K562 (cell line): ENCODE measurements around the gene FOXL3. TPM values are rescaled to one million over a fixed set of nuclear protein-coding genes. Genes with fewer than 3 reads are reported as not detected.

ENCODE experiments used
- ATAC-seq: fragments of 200-7000 bp; cut with Tn5 transposase; 3 replicates; pipeline ENCODE4 v1.9.1; 2020; ENCODE audit warnings: moderate library complexity
- BruUV-seq: library from RNA; stranded (reverse); fragments of 400-500 nt; replicated peaks from 2 replicates; lab custom pipeline; 2021; lab: Mats Ljungman, UMichigan
- CTCF ChIA-PET: fragments of 300-600 bp; formaldehyde crosslinking; extraction: SDS; loops from one replicate; lab custom pipeline; 2021; ENCODE audit warnings: low intra/inter-chr PET ratio; lab: Yijun Ruan, JAX
- POLR2A ChIA-PET: fragments of 300-600, 350-650 bp; sonication (Branson Sonifier 250); formaldehyde crosslinking; extraction: SDS; loops from one replicate; lab custom pipeline; 2021; ENCODE audit warnings: antibody characterized with exemption, inconsistent platforms; lab: Yijun Ruan, JAX
- DNase-seq, 4 experiments: peaks; one replicate each; pipeline versions ENCODE4 v3.0.0 to v3.0.0-alpha.2; 2011 to 2018; ENCODE audit warnings: low spot score in 3 of 4, mixed read lengths in 3 of 4; ENCODE audit errors: extremely low read depth in 1 of 4
- FAIRE-seq: peaks from 2 replicates; lab custom pipeline; 2011; peaks lifted over from hg19 to GRCh38; lab: Jason Lieb, UNC
- H2AFZ ChIP-seq: 2 replicates; pipeline ENCODE4 v1.6.0; 2011; ENCODE audit warnings: low read depth, low read length, control low read depth, inconsistent platforms
- H3K27ac ChIP-seq: fragments of 200-600 bp; 3 replicates; pipeline ENCODE4 v1.8.0; 2011; ENCODE audit warnings: low read depth, mild to moderate bottlenecking, control low read depth, inconsistent platforms, low read length, moderate library complexity, mixed read lengths; ENCODE audit errors: extremely low read depth
- H3K27me3 ChIP-seq, 2 experiments: fragments of 300-600 bp in 1 of 2; 2 replicates in 1 of 2; 3 replicates in 1 of 2; pipeline versions ENCODE4 v1.6.0 to v1.8.0; 2011; ENCODE audit warnings: inconsistent platforms in 2 of 2, low read length in 2 of 2, mild to moderate bottlenecking in 1 of 2, mixed read lengths in 1 of 2, moderate library complexity in 1 of 2; ENCODE audit not compliant: control insufficient read depth in 2 of 2, insufficient read depth in 2 of 2
- H3K36me3 ChIP-seq: fragments of 300-600 bp; 3 replicates; pipeline ENCODE4 v1.8.0; 2011; ENCODE audit warnings: mild to moderate bottlenecking, low read length, inconsistent platforms; ENCODE audit not compliant: control insufficient read depth, insufficient read depth
- H3K4me1 ChIP-seq, 2 experiments: fragments of 200-600 bp in 1 of 2; replicated peaks in 1 of 2; 2 replicates in 1 of 2; 3 replicates in 1 of 2; pipeline versions ENCODE4 v1.5.1 to v1.8.0; 2011; ENCODE audit warnings: inconsistent platforms in 2 of 2, low read length in 2 of 2, mild to moderate bottlenecking in 1 of 2, mixed read lengths in 1 of 2, moderate library complexity in 1 of 2; ENCODE audit not compliant: control insufficient read depth in 2 of 2, insufficient read depth in 2 of 2
- H3K4me2 ChIP-seq: 2 replicates; pipeline ENCODE4 v1.6.1; 2011; ENCODE audit warnings: low read length, control low read depth, inconsistent platforms, mixed read lengths; ENCODE audit not compliant: insufficient read depth
- H3K4me3 ChIP-seq: fragments of 200-600 bp; sonication (generic), shearing (Covaris generic); 2 replicates; pipeline ENCODE4 v1.5.1; 2016; ENCODE audit warnings: control low read depth, inconsistent platforms
- H3K79me2 ChIP-seq: fragments of 200-600 bp; 3 replicates; pipeline ENCODE4 v1.8.0; 2011; ENCODE audit warnings: low read length, inconsistent platforms; ENCODE audit not compliant: control insufficient read depth, insufficient read depth
- H3K9ac ChIP-seq, 2 experiments: 2 replicates each; pipeline versions ENCODE4 v1.6.0 to v1.6.1; 2011; ENCODE audit warnings: low read depth in 2 of 2, low read length in 2 of 2, control low read depth in 1 of 2, inconsistent platforms in 1 of 2, mild to moderate bottlenecking in 1 of 2, mixed read lengths in 1 of 2; ENCODE audit not compliant: insufficient read depth in 1 of 2
- H3K9me1 ChIP-seq: one replicate; pipeline ENCODE4 v1.6.0; 2011; ENCODE audit warnings: inconsistent platforms, mild to moderate bottlenecking, low read length, moderate library complexity; ENCODE audit not compliant: control insufficient read depth, insufficient read depth
- H3K9me3 ChIP-seq: replicated peaks from 2 replicates; pipeline ENCODE4 v1.5.1; 2011; ENCODE audit warnings: low read depth, low read length, inconsistent platforms; ENCODE audit not compliant: control insufficient read depth, insufficient read depth
- H4K20me1 ChIP-seq: replicated peaks from 2 replicates; pipeline ENCODE4 v1.6.1; 2011; ENCODE audit warnings: low read length, inconsistent platforms, mixed read lengths; ENCODE audit not compliant: control insufficient read depth, insufficient read depth
- RFX1 ChIP-seq: fragments of 450-650 bp; IDR thresholded peaks from 2 replicates; pipeline ENCODE4 v1.6.1; 2016; ENCODE audit warnings: mild to moderate bottlenecking, moderate library complexity
- ZNF146 ChIP-seq: IDR thresholded peaks from one replicate; pipeline ENCODE4 v1.6.1; 2018; ENCODE audit warnings: missing compliant biosample characterization; ENCODE audit not compliant: unreplicated experiment
- WGBS: fragments of 100-300 bp; shearing (Covaris generic); methylation state at CpG from one replicate; pipeline ENCODE4 v1.1.6; 2016; ENCODE audit warnings: low coverage, mixed read lengths; ENCODE audit not compliant: insufficient coverage; ENCODE audit errors: missing lambda C conversion rate; 5-methylcytosine and 5-hydroxymethylcytosine counted together
- in situ Hi-C: fragments of 300-500 bp; cut with MboI; formaldehyde crosslinking; loops from 4 replicates; pipeline ENCODE4 v1.15.0; 2018; ENCODE audit warnings: inconsistent platforms, mixed read lengths
- intact Hi-C: fragments of 100-400 bp; cut with micrococcal nuclease; formaldehyde crosslinking; loops from 2 replicates; pipeline ENCODE4 v1.14.2; 2022
- polyA plus RNA-seq, 8 experiments: library from polyadenylated mRNA; depleted of rRNA in 4 of 8; stranded (reverse) in 5 of 8; unstranded in 3 of 8; fragments of >200 nt; fragmentation: Nextera tagmentation in 2 of 8; fragmentation: Illumina TruSeq in 1 of 8; extraction: Ambion mirVana in 2 of 8; extraction: Trizol in 1 of 8; gene quantifications; 2 replicates each; pipeline versions ENCODE4 v1.2.1 to v1.2.3, GENCODE V29; 2011 to 2014; ENCODE audit warnings: inconsistent platforms in 1 of 8, missing spikeins in 1 of 8
- total RNA-seq, 7 experiments: library from RNA; depleted of rRNA in 6 of 7; stranded (reverse); fragments of >200 nt in 6 of 7; fragmentation: Illumina TruSeq in 2 of 7; extraction: Trizol in 2 of 7; gene quantifications; 2 replicates each; pipeline versions ENCODE4 v1.2.1 to v1.2.3, GENCODE V29; 2011 to 2021; ENCODE audit warnings: low replicate concordance in 1 of 7
- TF ChIP-seq, protein P1 (sequence below), 2 experiments: fragments of 450-650 bp; IDR thresholded peaks; 2 replicates each; pipeline ENCODE4 v1.6.1; 2016
- TF ChIP-seq, protein P2 (sequence below): fragments of 450-650 bp; formaldehyde crosslinking; IDR thresholded peaks from 2 replicates; pipeline ENCODE4 v1.4.0; 2020; ENCODE audit warnings: mild to moderate bottlenecking, moderate library complexity

Gene FOXL3
- total and polyA plus RNA-seq, 9 of the 15 experiments (the other 6 are each of a cell fraction or from before 2014, with no cell fraction given) = not detected

DNA sequence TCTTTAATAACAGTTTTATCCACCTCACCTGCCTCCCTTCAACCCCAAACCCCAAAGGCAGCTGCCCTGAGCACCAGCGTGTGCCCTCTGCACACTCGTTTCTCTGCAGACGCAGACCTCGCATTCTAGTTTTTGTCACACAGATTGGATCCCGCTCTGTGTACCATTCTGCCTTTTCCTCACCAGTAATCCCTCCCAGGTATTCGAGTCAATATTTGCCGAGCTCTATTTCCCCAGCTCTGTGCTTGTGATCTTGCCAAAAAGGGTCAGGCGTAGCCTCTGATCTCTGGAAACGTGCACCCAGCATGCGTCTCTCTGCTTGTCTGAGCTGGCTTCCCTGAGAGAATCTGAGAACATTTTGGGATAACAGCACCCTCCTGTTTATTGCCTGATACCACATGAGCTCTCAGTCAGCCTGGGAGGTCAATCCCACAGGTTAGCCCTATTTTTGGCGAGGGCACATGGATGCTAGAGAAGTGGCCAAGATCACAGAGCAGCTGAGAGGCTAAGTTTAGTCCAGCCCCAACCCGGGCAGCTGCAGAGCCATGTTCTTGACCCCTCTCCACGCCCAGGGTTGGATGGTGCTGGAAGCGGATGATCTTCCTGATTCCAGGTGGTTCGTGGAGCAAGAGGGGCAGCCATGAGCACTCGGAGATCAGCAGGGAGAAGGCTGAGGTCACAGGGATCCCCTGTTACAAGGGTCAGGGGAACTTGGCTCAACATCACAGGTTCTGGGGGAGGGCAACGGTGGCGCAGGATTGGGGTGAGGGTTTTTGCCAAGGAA, 29.1 kb downstream of the FOXL3 start (continued):
- no peak for TF ChIP-seq RFX1
- TF ChIP-seq, protein P1, sequence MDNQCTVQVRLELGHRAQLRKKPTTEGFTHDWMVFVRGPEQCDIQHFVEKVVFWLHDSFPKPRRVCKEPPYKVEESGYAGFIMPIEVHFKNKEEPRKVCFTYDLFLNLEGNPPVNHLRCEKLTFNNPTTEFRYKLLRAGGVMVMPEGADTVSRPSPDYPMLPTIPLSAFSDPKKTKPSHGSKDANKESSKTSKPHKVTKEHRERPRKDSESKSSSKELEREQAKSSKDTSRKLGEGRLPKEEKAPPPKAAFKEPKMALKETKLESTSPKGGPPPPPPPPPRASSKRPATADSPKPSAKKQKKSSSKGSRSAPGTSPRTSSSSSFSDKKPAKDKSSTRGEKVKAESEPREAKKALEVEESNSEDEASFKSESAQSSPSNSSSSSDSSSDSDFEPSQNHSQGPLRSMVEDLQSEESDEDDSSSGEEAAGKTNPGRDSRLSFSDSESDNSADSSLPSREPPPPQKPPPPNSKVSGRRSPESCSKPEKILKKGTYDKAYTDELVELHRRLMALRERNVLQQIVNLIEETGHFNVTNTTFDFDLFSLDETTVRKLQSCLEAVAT (IDR thresholded peaks at IDR 0.05) = no peak

DNA sequence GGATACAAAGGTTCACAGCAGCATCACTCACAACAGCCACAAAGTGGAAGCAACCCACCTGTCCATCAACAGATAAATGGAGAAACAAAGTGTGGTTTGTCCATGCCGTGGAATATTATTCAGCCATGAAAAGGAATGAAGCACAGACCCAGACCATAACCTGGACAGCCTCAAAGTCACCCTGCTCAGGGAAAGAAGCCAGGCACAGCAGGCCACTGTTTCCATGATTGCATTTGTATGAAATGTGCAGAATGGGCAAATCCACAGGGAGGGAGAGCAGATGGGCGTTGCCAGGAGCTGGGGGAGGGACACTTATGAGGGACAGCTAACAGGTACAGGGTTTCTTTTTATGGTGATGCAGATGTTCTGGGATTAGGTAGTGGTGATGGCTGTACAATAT, 30.3 kb downstream of the FOXL3 start:
- Histone ChIP-seq H3K4me1 (peaks cover 0 to 15% of the 10 kb centered on the region in 2 experiments; a peak in 2 of 5 replicates), H3K4me3 (no peak overlapping the region), H4K20me1 (no peaks in the 10 kb centered on the region; the same call in 1 of the 2 replicates), H3K9me1 (no peaks in the 10 kb centered on the region), H3K36me3 (no peaks in the 10 kb centered on the region), H3K27ac (no peak overlapping the region), H3K9me3 (no peaks in the 10 kb centered on the region), H3K79me2 (no peaks in the 10 kb centered on the region), H3K4me2 (no peak overlapping the region), H3K9ac (no peak overlapping the region), H3K27me3 (peaks cover 42 to 64% of the 10 kb centered on the region in 2 experiments), H2AFZ (no peak overlapping the region)
- CTCF ChIA-PET = interaction anchor here (0.5 kb wide), 1 partner anchor 26 kb away, joined by 3 read pairs; no protein-coding TSS in a partner anchor
- intact Hi-C loops (loop anchor here (5.0 to 10.0 kb wide), 2 partner anchors 457 to 855 kb away; no protein-coding TSS in a partner anchor), in situ Hi-C loops (no loop called here)
- WGBS = 0% methylated on average over 2 of the region's 2 CpGs
- TF ChIP-seq, protein P2, sequence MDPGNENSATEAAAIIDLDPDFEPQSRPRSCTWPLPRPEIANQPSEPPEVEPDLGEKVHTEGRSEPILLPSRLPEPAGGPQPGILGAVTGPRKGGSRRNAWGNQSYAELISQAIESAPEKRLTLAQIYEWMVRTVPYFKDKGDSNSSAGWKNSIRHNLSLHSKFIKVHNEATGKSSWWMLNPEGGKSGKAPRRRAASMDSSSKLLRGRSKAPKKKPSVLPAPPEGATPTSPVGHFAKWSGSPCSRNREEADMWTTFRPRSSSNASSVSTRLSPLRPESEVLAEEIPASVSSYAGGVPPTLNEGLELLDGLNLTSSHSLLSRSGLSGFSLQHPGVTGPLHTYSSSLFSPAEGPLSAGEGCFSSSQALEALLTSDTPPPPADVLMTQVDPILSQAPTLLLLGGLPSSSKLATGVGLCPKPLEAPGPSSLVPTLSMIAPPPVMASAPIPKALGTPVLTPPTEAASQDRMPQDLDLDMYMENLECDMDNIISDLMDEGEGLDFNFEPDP (CRISPR knock-in tag) = no peak
- peak; percentile 86 for TF ChIP-seq ZNF146 (CRISPR knock-in tag)
- no peak for FAIRE-seq
- POLR2A ChIA-PET = no interaction called here
- ATAC-seq = no peak
- no peak for DNase-seq
- no TSS peak for BruUV-seq
